Suprapubic skin (tissue), 4 donors: ENCODE results near the gene PAIP2. TPM values are rescaled to one million over a fixed set of nuclear protein-coding genes. Genes with fewer than 3 reads are reported as not detected.
A peak's percentile ranks its signal among the peaks of the same experiment; 100 is the strongest.
"Not testable (repeated sequence)": the region's sequence is repeated elsewhere in the genome, so short reads cannot be mapped to it uniquely, and the experiment has no call there.

Experiments
- DNase-seq, 2 donors: peaks; one replicate each; pipeline ENCODE4 v3.0.0-alpha.2; 2019; ENCODE audit warnings: low spot score in 2 of 2
- H3K27ac ChIP-seq: fragments of 200-600 bp; sonication (generic); one replicate; pipeline ENCODE4 v1.5.1; 2019
- H3K27me3 ChIP-seq: fragments of 200-600 bp; sonication (generic); one replicate; pipeline ENCODE4 v1.5.1; 2019
- H3K36me3 ChIP-seq: fragments of 200-600 bp; sonication (generic); one replicate; pipeline ENCODE4 v1.5.1; 2019
- H3K4me1 ChIP-seq: fragments of 200-600 bp; sonication (generic); one replicate; pipeline ENCODE4 v1.5.1; 2019
- H3K4me3 ChIP-seq: fragments of 200-600 bp; sonication (generic); one replicate; pipeline ENCODE4 v1.5.1; 2019; ENCODE audit warnings: mild to moderate bottlenecking
- H3K9me3 ChIP-seq: fragments of 200-600 bp; sonication (generic); one replicate; pipeline ENCODE4 v1.5.1; 2019
- CTCF ChIP-seq, 2 donors: fragments of 200-600 bp in 1 of 2; fragments of 450-650 bp in 1 of 2; sonication (generic) in 1 of 2; IDR thresholded peaks; one replicate each; pipeline ENCODE4 v1.5.1; 2016 to 2019; ENCODE audit warnings: antibody characterized with exemption in 2 of 2, mild to moderate bottlenecking in 1 of 2, moderate library complexity in 1 of 2
- EP300 ChIP-seq: sonication (generic); formaldehyde crosslinking; IDR thresholded peaks from one replicate; pipeline ENCODE4 v1.6.1; 2017; ENCODE audit warnings: antibody characterized with exemption
- POLR2A ChIP-seq, 2 donors: fragments of 450-650 bp; IDR thresholded peaks; one replicate each; pipeline ENCODE4 v1.6.1; 2017; ENCODE audit warnings: antibody characterized with exemption in 2 of 2, mild to moderate bottlenecking in 2 of 2, moderate library complexity in 2 of 2
- POLR2AphosphoS5 ChIP-seq, 3 donors: sonication (generic); formaldehyde crosslinking; IDR thresholded peaks; one replicate each; pipeline ENCODE4 v1.6.1; 2017; ENCODE audit warnings: antibody characterized with exemption in 3 of 3
- WGBS: methylation state at CpG from one replicate; pipeline ENCODE4 v1.1.5; 2018; 5-methylcytosine and 5-hydroxymethylcytosine counted together
- total RNA-seq, 4 donors: library from RNA; depleted of rRNA; stranded (reverse); fragments of >200 nt; gene quantifications; one replicate each; pipeline ENCODE4 v1.1.0, GENCODE V29; 2016

The PAIP2 gene
- total RNA-seq, 4 donors from 2014 or later, result 50.3 to 71.0 (median 53.5) TPM

GRCh38 chr5:139407517-139407916 lies 65.9 kb downstream of the PAIP2 start:
- TF ChIP-seq POLR2A (IDR thresholded peaks at IDR 0.05), result no peak
- no peak for TF ChIP-seq POLR2AphosphoS5 (IDR thresholded peaks at IDR 0.05)
- TF ChIP-seq EP300, result no peak
- TF ChIP-seq CTCF (IDR thresholded peaks at IDR 0.05), result no peak
- no peaks in the 10 kb centered on the region for H3K27me3 ChIP-seq
- H3K4me3 ChIP-seq, result no peak overlapping the region
- H3K36me3 ChIP-seq, result no peaks in the 10 kb centered on the region
- H3K27ac ChIP-seq, result no peak overlapping the region
- no peak for DNase-seq
- peaks cover 29% of the 10 kb centered on the region for H3K4me1 ChIP-seq
- H3K9me3 ChIP-seq, result no peaks in the 10 kb centered on the region

GRCh38 chr5:139408191-139408590 lies 66.5 kb downstream of the PAIP2 start:
- DNase-seq, result no peak
- Histone ChIP-seq H3K36me3 (no peaks in the 10 kb centered on the region), H3K27ac (no peak overlapping the region), H3K4me1 (peaks cover 26% of the 10 kb centered on the region), H3K9me3 (no peaks in the 10 kb centered on the region), H3K27me3 (no peaks in the 10 kb centered on the region), H3K4me3 (no peak overlapping the region)
- TF ChIP-seq EP300 (no peak), POLR2AphosphoS5 (IDR thresholded peaks at IDR 0.05) (no peak), CTCF (IDR thresholded peaks at IDR 0.05) (no peak), POLR2A (IDR thresholded peaks at IDR 0.05) (no peak)
- WGBS, result 77% methylated on average over 7 of the region's 7 CpGs

- not testable (repeated sequence) for H3K36me3 ChIP-seq, H3K4me3 ChIP-seq, H3K27ac ChIP-seq, H3K9me3 ChIP-seq, H3K27me3 ChIP-seq, DNase-seq
- H3K4me1 ChIP-seq, result peaks cover 20% of the 10 kb centered on the region
- 82% methylated on average over 5 of the region's 5 CpGs for WGBS
Measured at GRCh38 chr5:139409116-139409515, 67.5 kb downstream of the PAIP2 start.

GRCh38 chr5:139410121-139410992 lies 68.7 kb downstream of the PAIP2 start:
- H3K9me3 ChIP-seq, result no peaks in the 10 kb centered on the region
- H3K27ac ChIP-seq, result peak overlapping the region; percentile 28
- no peak overlapping the region for H3K4me3 ChIP-seq
- H3K4me1 ChIP-seq, result peaks cover 28% of the 10 kb centered on the region
- H3K27me3 ChIP-seq, result no peaks in the 10 kb centered on the region
- H3K36me3 ChIP-seq, result no peaks in the 10 kb centered on the region
- no peak for TF ChIP-seq POLR2A (IDR thresholded peaks at IDR 0.05)
- no peak for TF ChIP-seq CTCF (IDR thresholded peaks at IDR 0.05)
- TF ChIP-seq POLR2AphosphoS5 (IDR thresholded peaks at IDR 0.05), result no peak
- TF ChIP-seq EP300, result no peak
- no peak for DNase-seq
- 55% methylated on average over 6 of the region's 6 CpGs for WGBS

- Histone ChIP-seq H3K9me3 (no peaks in the 10 kb centered on the region), H3K27ac (peak overlapping the region; percentile 28), H3K27me3 (no peaks in the 10 kb centered on the region), H3K36me3 (no peaks in the 10 kb centered on the region), H3K4me1 (peaks cover 36% of the 10 kb centered on the region), H3K4me3 (no peak overlapping the region)
- DNase-seq, result no peak
- TF ChIP-seq POLR2AphosphoS5 (IDR thresholded peaks at IDR 0.05) (no peak), EP300 (no peak), POLR2A (IDR thresholded peaks at IDR 0.05) (no peak), CTCF (IDR thresholded peaks at IDR 0.05) (no peak)
- WGBS, result 68% methylated on average over 17 of the region's 17 CpGs
Measured at GRCh38 chr5:139410993-139411828, 69.6 kb downstream of the PAIP2 start.
